AG09319 (cell line): Measurements from ENCODE around the gene NEU2.

Experiments
- DNase-seq: peaks from one replicate; pipeline ENCODE4 v3.0.0-alpha.2; 2010; ENCODE audit warnings: low read depth; ENCODE audit errors: extremely low read depth
- TF ChIP-seq, protein P1 (sequence below): IDR thresholded peaks from 2 replicates; pipeline ENCODE4 v1.5.1; 2011; ENCODE audit warnings: low read depth, mild to moderate bottlenecking, inconsistent platforms, low read length, moderate library complexity

Gene NEU2

DNA sequence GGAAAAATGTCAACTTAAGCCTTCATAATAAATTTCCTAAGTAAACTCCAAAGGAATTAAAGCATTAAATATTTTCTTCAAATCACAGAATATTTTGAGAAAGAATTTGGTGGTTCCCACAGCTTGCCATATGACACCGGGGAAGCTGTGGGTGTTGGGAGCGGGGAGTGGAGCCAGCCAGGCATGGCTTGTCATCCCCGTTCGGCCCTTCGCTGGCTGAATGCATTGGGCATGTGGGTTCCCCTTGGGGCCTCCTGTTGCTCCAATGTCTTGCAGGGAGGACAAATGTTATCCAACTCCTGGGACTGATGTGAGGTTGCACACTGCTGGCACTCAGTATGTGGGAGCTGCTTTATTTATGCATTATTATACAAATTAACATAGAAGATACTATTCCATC is 38.0 kb upstream of the NEU2 start:
- DNase-seq = no peak
- TF ChIP-seq, protein P1, sequence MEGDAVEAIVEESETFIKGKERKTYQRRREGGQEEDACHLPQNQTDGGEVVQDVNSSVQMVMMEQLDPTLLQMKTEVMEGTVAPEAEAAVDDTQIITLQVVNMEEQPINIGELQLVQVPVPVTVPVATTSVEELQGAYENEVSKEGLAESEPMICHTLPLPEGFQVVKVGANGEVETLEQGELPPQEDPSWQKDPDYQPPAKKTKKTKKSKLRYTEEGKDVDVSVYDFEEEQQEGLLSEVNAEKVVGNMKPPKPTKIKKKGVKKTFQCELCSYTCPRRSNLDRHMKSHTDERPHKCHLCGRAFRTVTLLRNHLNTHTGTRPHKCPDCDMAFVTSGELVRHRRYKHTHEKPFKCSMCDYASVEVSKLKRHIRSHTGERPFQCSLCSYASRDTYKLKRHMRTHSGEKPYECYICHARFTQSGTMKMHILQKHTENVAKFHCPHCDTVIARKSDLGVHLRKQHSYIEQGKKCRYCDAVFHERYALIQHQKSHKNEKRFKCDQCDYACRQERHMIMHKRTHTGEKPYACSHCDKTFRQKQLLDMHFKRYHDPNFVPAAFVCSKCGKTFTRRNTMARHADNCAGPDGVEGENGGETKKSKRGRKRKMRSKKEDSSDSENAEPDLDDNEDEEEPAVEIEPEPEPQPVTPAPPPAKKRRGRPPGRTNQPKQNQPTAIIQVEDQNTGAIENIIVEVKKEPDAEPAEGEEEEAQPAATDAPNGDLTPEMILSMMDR = no peak

DNA sequence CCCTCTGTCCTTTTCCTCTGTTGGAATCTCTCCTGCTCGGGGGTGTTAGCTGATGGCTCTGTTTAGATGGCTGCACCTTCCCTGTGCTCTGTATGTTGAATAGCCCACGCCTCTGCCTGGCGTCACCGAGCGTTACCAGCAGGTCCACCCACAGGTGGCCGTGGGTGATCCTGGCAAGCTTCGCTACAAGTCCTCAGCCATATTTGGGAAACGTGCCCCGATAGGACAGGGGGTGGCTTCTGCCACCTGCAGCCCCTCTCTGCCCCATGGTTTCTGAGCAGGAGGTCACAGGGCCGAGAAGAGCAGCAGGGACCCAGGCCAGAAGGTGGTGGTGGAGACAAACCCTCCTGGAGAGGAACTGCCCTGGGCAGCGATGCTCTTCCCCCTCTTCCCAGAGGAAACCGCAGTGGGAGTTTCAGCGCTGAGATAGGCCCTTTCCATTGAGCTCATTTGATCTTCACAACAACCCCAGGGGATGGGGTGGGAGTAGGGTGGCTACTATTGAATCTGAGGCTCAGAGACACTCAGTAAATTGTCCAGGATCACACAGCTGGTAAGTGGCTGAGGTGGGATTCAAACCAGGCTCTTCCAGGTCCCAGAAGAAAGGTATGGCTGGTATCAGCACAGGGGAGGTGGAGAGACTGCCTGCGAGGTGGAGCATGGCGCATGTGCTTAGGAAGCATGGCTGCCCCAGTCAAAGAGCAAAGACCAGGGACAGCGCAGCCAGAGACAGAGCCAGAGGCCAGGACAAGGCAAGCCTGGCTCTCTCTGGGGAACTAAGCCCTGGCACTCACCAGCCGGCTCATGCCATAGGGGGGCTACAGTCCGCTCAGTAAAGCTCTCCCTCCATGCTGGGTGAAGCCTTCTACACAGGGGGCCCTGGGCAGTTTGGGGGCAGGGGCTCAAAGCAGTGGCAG is 34.5 kb upstream of the NEU2 start:
- no peak for DNase-seq
- TF ChIP-seq, protein P1 = no peak

DNA sequence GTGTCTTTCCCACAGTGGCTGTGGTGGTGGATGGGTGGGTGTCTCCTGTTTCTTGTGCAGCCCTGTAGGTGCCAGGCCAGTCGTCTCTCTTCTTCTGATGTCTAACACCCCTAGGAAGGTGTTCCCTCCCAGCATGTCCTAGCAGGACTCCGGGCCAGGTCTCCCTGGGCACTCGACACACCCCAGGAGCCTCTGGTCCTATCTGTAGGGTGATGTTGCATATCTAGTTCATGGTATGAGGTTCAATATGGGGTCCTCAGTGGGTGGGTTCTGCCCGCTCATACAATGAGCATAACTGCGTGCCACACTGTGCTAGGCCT is 33.8 kb upstream of the NEU2 start:
- no peak for DNase-seq
- TF ChIP-seq, protein P1 = no peak

DNA sequence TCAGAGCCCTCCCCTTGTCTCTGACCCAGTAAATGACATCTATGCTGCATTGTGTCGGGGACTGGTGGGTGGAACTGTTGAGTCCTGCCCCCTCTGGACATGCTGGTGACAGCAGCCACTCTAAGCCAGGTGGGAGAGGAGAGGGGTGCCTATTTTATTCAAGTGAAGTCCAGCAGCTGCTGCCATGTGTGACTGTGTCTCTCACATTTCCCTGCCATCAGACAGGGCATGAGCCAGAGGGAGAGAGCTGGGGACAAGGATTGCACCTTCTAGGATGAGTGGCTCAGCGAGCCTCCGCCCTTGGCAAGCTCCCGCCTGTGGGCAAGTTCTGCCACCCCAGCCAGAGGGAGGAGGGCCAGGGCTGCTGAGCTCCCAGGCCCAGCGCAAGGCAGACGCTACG is 33.1 kb upstream of the NEU2 start:
- no peak for DNase-seq

DNA sequence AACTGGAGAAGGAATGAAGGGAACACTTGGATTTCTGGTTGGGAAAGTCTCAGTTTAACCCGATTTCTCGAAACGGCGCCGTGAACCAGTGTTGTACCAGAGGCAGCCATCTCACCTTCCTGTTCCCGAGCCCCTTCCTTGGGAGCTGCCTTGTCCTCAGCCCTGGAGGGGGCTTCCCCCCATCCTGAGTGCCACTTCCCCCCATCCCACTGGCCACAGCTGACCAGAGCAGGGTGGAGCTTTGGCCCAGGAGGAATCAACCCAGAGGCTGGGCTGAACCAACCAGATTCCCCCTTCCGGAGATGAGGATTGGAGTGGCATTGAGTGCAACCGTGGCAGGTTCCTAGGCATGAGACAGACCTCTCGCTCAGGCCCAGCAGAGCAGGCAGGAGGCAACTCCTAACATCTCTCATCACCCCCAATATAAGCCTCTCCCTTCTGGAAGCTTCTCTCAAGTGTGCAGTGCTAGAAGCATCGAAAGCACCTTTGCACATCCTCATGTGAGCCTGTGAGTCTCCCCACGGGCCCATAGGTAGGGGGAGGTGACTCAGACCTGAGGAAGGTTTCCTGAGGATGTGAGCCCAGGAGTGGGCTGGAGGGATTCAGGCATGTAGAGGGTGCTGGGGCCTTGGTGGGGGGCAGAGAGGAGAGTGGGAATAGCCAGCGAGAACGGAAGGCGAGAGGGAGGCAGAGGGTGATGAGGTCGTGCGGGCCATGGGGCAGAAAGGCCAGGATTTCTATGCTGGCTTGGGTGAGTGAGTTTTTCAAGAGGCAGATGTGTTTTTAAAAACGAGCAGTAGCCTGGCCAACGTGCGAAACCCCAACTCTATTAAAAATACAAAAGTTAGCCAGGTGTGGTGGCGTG is 31.4 kb upstream of the NEU2 start:
- TF ChIP-seq, protein P1 = no peak
- DNase-seq = no peak

More for the DNA sequence above, 33.1 kb upstream of the NEU2 start:
- TF ChIP-seq, protein P1 = no peak

DNA sequence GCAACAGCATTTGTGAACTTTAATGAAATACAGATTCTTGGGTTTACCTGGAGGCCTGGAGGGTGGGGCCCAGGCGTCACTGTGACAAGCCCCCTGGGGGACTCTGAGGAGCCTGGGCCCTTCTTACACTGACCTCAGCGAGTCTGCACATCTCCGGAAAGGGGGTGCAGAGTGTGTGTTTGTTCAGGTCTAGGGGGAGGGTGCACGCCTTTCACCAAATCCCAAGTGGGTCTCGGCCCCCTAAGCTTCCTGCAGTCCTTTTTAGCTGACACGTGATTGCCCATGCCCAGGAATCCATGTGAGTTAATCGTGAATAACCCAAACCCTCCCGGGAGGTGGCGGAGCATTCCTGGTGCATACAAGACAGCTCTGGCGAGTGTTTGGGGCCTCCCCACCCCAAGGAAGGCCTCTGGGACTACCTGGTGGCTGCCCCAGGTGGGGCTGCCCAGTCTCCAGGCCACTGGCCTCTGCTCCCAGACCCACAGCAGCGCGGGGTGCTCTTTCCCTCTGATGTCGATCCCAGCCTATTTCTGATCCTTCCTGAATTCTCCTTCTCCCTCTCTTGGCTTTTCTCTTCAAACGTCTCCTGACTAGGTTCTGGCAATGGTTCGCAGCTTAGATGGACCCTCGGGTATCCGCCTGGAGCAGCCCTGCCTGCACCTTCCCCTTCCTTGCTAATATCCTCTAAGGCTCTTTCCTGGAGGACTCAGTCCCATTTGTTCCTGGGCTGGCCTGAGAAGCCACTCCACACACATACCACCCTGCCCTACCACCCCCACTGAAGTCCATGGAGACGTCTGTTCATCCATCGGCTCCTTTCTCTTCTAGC is 29.4 kb upstream of the NEU2 start:
- no peak for DNase-seq
- TF ChIP-seq, protein P1 = no peak
